Stimulated activated CD4-positive, alpha-beta T cell treated with anti-CD3 and anti-CD28 coated beads, TNF-alpha, amount 100 ng/mL, for 1 hour (primary cell): ENCODE data around the gene RAB14.

ENCODE experiments used
- DNase-seq, 3 donors: peaks; one replicate each; pipeline ENCODE4 v3.0.0-alpha.2; 2020; ENCODE audit warnings: low read depth in 3 of 3, low spot score in 1 of 3

RAB14 gene

GRCh38 chr9:121219530-121219929 is 17.9 kb upstream of the RAB14 start:
- DNase-seq = no peak

DNA sequence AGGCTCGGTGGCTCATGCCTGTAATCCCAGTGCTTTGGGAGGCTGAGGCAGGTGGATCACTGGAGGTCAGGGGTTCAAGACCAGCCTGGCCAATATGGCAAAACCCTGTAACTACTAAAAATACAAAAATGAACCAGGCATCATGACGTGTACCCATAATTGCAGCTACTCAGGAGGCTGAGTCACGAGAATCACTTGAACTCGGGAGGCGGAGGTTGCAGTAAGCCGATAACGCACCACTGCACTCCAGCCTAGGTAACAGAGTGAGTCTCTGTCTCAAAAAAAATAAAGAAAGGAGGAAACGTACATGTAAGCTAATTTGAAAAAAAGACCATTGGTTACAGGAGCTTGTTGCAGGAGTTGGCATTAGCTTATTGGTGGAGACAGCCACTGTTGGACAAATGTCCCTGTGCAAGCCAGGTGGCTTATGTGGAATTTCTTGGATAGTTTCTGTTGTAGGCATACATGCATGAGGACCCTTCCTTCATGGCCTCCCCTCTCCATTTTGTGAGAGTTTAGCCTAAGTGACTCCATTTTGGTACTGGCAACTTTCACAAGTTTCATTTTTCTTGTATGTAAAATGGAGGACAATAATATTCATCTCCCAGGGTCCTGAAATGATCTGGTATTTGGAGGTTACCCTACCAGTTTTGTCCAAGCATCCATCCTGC is 16.8 kb upstream of the RAB14 start:
- no peak for DNase-seq

GRCh38 chr9:121217609-121218292 is 16.1 kb upstream of the RAB14 start:
- no peak for DNase-seq

DNA sequence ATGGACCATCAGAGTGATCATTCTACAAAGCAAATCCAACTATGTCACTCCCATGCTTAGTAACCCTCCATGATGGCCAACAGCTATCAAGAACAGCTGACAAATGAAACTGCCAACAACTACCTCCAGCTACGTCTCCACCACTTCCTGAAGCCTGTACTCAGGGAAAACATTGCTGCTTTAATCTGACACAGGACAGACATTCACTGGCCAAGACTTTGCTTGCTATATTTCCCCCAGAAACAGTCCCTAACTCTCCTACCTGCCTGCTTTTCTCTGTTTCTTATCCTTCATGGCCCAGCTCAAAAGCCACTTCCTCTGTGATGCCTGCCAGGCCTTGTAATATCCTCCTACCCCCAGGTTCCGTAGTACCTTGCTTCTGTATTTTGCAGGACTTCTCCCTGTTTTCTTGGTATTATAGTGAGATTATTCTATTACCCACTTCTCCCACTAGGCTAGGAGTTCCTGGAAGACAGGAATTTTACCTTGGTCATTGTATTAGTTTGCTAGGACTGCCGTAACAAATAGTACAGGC is 14.7 kb upstream of the RAB14 start:
- DNase-seq = no peak

DNA sequence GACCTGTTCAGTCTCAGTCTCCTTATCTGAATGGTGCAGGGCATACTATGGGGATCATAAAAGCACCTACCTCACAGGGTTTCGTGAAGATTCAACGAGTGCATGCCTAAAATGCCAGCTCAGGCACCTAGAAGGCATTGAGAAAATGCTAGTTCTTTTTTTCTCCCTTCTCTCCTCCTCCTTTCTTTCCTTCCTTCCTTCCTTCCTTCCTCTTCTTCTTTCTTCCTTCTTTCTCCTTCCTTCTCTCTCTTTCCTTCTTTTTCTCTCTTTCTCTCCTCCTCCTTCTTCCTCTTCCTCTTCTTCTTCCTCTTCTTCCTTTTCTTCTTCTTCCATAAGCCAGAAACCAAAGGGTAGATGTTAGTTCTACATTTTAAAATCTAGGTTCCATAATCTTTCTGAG is 12.3 kb upstream of the RAB14 start:
- no peak for DNase-seq

GRCh38 chr9:121213136-121213806 is 11.6 kb upstream of the RAB14 start:
- DNase-seq = peak; percentile 10 to 58 (median 21)

DNA sequence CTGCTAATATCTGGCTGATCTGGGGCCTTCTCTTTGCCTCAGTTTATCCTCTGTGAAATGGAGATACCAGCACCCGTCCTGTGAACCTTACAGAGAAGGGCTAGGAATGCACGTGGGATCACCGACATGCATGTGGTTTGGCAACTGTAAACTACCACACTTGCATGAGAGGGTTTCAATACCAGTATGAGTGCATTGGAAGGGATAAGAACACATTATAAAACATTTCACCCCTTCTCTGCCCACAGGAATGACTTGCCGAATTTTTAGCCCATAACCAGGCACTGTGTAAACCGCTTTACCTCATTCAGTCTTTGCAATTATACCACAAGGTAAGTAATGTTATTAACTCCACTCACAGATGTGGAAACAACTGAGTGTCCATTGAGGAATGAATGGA is 8.9 kb upstream of the RAB14 start:
- no peak for DNase-seq

- no peak for DNase-seq
Measured at GRCh38 chr9:121207371-121207940, 5.8 kb upstream of the RAB14 start.

GRCh38 chr9:121206516-121207370 is 5.1 kb upstream of the RAB14 start:
- no peak for DNase-seq

- no peak for DNase-seq
Measured at GRCh38 chr9:121204611-121205010, 2.9 kb upstream of the RAB14 start.

- DNase-seq = no peak
Measured at GRCh38 chr9:121204121-121204520, 2.5 kb upstream of the RAB14 start.

DNA sequence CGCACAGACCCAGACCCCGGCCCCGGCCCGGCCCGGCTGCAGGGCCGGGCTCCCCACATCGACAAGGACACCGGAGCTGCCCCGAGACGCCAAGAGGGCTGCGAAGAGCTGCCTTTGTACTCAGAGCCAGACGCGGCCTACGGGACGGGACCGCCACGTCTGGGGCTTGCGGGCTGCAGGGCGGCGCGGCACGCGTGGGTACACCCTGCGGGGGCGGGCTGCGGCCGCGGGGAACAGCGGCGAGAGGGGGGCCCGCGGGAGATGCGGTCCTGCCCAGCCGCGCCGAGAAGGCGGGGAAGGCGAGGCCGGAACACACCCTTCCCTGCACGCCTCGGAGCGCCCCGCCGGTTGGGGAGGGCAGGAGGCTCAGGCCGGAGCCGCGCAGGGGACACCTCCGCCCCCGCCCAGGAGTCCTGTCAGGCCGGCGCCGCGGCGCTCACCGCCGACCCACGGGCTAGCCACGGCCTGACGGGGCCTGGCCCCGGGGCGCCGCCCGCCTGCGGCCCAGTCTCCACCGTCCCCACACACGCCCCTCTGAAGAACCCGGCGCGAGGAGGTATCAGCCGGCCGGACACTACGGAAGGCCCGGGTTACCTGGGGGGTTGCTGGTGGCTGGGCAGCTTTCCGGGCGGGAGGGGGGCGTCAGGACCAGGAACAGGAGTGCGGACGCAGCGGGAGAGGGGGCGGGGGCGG is 478 bp downstream of the RAB14 start:
- DNase-seq = peak; percentile 1 to 31 (median 10)

- no peak for DNase-seq
Measured at GRCh38 chr9:121200356-121200755, 1.3 kb downstream of the RAB14 start.

DNA sequence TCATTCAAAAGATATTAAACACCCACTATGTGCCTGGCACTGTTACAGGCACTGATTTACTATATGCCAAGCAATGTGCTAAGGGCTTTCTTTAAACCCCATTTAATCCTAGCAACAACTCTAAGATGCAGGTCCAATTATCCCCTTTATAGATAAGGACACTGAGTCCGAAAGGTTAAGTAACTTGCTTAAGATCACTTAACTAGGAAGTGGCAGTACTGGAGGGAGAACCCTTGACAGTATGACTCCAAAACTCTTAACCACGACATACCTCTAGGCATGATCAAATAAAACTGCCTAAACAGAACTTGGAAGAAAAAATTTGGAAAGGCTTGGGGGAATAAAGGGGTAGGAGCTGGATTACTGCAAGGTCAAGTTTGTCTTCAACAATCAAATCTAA is 1.7 kb downstream of the RAB14 start:
- no peak for DNase-seq

GRCh38 chr9:121198512-121199042 is 3.1 kb downstream of the RAB14 start:
- DNase-seq = no peak

- DNase-seq = no peak
Measured at GRCh38 chr9:121197132-121197531, 4.5 kb downstream of the RAB14 start.

- DNase-seq = no peak
Measured at GRCh38 chr9:121196389-121196788, 5.3 kb downstream of the RAB14 start.

DNA sequence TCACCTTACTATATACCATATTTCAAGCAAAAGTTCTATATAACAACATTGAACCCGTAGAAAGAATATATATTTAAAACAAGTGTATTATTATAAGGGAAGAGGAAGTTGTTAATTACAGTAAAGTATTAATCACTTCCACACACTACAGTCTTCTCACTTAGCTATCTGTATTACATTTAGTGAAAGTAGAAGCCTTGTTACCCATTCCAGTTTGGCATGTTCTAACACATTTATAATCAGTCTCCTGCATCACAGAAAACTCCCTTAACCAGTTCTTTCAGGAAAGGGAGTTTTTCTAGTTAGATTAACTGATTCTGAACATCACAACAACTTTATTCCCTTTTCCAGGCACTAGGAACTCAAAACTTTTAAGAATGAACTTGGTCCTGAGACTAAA is 6.9 kb downstream of the RAB14 start:
- DNase-seq = no peak

- no peak for DNase-seq
Measured at GRCh38 chr9:121192959-121193640, 8.6 kb downstream of the RAB14 start.
